ENCODE data around the gene STK17B. TPM values are rescaled to one million over a fixed set of nuclear protein-coding genes. Genes with fewer than 3 reads are reported as not detected.

STK17B gene
- total and polyA plus RNA-seq, 9 of the 15 experiments (the other 6 are each of a cell fraction or from before 2014, with no cell fraction given): 2.3 to 17.7 (median 8.5) TPM

DNA sequence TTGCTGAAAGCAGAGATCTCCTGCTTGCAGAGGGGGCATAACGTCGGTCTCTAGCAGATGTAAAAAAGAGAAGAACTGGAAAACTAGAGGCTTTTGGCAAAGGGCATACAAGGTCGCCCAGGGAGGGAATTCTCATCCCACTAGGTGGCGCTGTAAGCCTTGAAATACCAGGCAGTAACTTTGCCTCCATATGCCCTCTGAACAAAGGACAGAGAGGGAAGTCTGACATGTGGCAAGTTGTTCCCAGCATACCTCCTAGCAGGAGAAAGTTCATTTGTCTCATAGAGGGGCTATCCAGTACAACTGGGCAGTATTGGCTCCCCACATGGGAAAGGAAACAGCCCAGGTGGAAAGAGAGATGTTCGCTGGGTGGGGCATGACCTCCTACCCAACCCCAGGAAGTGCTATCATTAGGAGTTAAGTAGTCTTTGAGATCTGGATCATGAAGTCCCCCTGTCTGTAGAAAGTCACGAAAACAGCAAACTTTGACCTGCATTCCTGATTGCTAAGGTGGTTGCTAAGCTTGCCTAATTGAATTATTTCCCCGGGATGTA lies 39.9 kb downstream of the STK17B start (continued):
- TF ChIP-seq CGGBP1 (CRISPR knock-in tag; IDR thresholded peaks at IDR 0.05): no peak
- no peak for TF ChIP-seq GTF2E2 (tag; IDR thresholded peaks at IDR 0.05)
- TF ChIP-seq ZNF165 (CRISPR knock-in tag; IDR thresholded peaks at IDR 0.05; ENCODE audit: borderline replicate concordance): no peak
- TF ChIP-seq, protein P1, sequence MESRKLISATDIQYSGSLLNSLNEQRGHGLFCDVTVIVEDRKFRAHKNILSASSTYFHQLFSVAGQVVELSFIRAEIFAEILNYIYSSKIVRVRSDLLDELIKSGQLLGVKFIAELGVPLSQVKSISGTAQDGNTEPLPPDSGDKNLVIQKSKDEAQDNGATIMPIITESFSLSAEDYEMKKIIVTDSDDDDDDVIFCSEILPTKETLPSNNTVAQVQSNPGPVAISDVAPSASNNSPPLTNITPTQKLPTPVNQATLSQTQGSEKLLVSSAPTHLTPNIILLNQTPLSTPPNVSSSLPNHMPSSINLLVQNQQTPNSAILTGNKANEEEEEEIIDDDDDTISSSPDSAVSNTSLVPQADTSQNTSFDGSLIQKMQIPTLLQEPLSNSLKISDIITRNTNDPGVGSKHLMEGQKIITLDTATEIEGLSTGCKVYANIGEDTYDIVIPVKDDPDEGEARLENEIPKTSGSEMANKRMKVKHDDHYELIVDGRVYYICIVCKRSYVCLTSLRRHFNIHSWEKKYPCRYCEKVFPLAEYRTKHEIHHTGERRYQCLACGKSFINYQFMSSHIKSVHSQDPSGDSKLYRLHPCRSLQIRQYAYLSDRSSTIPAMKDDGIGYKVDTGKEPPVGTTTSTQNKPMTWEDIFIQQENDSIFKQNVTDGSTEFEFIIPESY (CRISPR knock-in tag; IDR thresholded peaks at IDR 0.05): peak; percentile 58
- TF ChIP-seq, protein P2, sequence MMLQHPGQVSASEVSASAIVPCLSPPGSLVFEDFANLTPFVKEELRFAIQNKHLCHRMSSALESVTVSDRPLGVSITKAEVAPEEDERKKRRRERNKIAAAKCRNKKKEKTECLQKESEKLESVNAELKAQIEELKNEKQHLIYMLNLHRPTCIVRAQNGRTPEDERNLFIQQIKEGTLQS (IDR thresholded peaks at IDR 0.05): no peak
- TF ChIP-seq, protein P2 (CRISPR knock-in tag; conservative IDR thresholded peaks at IDR 0.05): no peak
- TF ChIP-seq CHD2 (IDR thresholded peaks at IDR 0.05; ENCODE audit: low read depth, low read length): no peak
- TF ChIP-seq EGR1 (conservative IDR thresholded peaks at IDR 0.05): no peak
- TF ChIP-seq TAL1 (IDR thresholded peaks at IDR 0.05): no peak
- no peak for TF ChIP-seq TOE1 (IDR thresholded peaks at IDR 0.05; ENCODE audit: borderline replicate concordance)
- TF ChIP-seq TOE1 (CRISPR knock-in tag; IDR thresholded peaks at IDR 0.05; ENCODE audit: borderline replicate concordance, low read depth): no peak
- TF ChIP-seq, protein P3, sequence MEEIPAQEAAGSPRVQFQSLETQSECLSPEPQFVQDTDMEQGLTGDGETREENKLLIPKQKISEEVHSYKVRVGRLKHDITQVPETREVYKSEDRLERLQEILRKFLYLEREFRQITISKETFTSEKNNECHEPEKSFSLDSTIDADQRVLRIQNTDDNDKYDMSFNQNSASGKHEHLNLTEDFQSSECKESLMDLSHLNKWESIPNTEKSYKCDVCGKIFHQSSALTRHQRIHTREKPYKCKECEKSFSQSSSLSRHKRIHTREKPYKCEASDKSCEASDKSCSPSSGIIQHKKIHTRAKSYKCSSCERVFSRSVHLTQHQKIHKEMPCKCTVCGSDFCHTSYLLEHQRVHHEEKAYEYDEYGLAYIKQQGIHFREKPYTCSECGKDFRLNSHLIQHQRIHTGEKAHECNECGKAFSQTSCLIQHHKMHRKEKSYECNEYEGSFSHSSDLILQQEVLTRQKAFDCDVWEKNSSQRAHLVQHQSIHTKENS (CRISPR knock-in tag; IDR thresholded peaks at IDR 0.05): no peak
- peak; percentile 76 for TF ChIP-seq CC2D1A (IDR thresholded peaks at IDR 0.05)
- TF ChIP-seq DLX4 (CRISPR knock-in tag; IDR thresholded peaks at IDR 0.05): no peak
- TF ChIP-seq, protein P4, sequence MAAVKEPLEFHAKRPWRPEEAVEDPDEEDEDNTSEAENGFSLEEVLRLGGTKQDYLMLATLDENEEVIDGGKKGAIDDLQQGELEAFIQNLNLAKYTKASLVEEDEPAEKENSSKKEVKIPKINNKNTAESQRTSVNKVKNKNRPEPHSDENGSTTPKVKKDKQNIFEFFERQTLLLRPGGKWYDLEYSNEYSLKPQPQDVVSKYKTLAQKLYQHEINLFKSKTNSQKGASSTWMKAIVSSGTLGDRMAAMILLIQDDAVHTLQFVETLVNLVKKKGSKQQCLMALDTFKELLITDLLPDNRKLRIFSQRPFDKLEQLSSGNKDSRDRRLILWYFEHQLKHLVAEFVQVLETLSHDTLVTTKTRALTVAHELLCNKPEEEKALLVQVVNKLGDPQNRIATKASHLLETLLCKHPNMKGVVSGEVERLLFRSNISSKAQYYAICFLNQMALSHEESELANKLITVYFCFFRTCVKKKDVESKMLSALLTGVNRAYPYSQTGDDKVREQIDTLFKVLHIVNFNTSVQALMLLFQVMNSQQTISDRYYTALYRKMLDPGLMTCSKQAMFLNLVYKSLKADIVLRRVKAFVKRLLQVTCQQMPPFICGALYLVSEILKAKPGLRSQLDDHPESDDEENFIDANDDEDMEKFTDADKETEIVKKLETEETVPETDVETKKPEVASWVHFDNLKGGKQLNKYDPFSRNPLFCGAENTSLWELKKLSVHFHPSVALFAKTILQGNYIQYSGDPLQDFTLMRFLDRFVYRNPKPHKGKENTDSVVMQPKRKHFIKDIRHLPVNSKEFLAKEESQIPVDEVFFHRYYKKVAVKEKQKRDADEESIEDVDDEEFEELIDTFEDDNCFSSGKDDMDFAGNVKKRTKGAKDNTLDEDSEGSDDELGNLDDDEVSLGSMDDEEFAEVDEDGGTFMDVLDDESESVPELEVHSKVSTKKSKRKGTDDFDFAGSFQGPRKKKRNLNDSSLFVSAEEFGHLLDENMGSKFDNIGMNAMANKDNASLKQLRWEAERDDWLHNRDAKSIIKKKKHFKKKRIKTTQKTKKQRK (IDR thresholded peaks at IDR 0.05; ENCODE audit: borderline replicate concordance, low read depth, low read length): no peak
- TF ChIP-seq E2F6 (IDR thresholded peaks at IDR 0.05; ENCODE audit: borderline replicate concordance in 1 of 2, extremely low read depth in 1 of 2, insufficient read depth in 1 of 2, insufficient read length in 1 of 2, low read depth in 1 of 2, low read length in 1 of 2, poor library complexity in 1 of 2, severe bottlenecking in 1 of 2): no peak
- TF ChIP-seq RBBP5 (IDR thresholded peaks at IDR 0.05; ENCODE audit: borderline replicate concordance, insufficient read depth, low read length, poor library complexity, severe bottlenecking): no peak
